ENCODE measurements around the gene TMEM43.

The TMEM43 gene

GRCh38 chr3:14125193-14126016 is 553 bp downstream of the TMEM43 start (continued):
- no peak for TF ChIP-seq ELK4 (IDR thresholded peaks at IDR 0.05; ENCODE audit: borderline replicate concordance, low read depth, low read length)
- TF ChIP-seq ZBTB17 (tag by site-specific recombination; IDR thresholded peaks at IDR 0.05): peak; percentile 98
- no peak for TF ChIP-seq ZNF214 (tag by site-specific recombination; IDR thresholded peaks at IDR 0.05; ENCODE audit: borderline replicate concordance)
- TF ChIP-seq ZNF335 (tag by site-specific recombination; conservative IDR thresholded peaks at IDR 0.05): peak; percentile 96
- TF ChIP-seq BCL6B (tag by site-specific recombination; IDR thresholded peaks at IDR 0.05): no peak
- TF ChIP-seq ZBTB8A (tag by site-specific recombination; IDR thresholded peaks at IDR 0.05): peak; percentile 90
- TF ChIP-seq ZNF221 (tag by site-specific recombination; IDR thresholded peaks at IDR 0.05; ENCODE audit: borderline replicate concordance): no peak
- TF ChIP-seq ZNF560 (tag by site-specific recombination; IDR thresholded peaks at IDR 0.05; ENCODE audit: borderline replicate concordance): no peak
- peak; percentile 54 for TF ChIP-seq KLF16 (tag by site-specific recombination; IDR thresholded peaks at IDR 0.05)
- peak; percentile 75 for TF ChIP-seq ZNF785 (tag by site-specific recombination; IDR thresholded peaks at IDR 0.05)
- no peak for TF ChIP-seq ZNF843 (tag by site-specific recombination; IDR thresholded peaks at IDR 0.05)
- no peak for TF ChIP-seq ZNF16 (tag by site-specific recombination; IDR thresholded peaks at IDR 0.05; ENCODE audit: low read depth)
- peak; percentile 89 for TF ChIP-seq SCRT2 (tag by site-specific recombination; IDR thresholded peaks at IDR 0.05)
- 0 out of 2 replicates have a peak, but pooled peaks have one; percentile 37 for TF ChIP-seq MYNN (tag by site-specific recombination; IDR thresholded peaks at IDR 0.05; ENCODE audit: borderline replicate concordance)
- TF ChIP-seq ZFP37 (tag by site-specific recombination; IDR thresholded peaks at IDR 0.05): no peak
- TF ChIP-seq ZNF239 (tag by site-specific recombination; IDR thresholded peaks at IDR 0.05): no peak
- TF ChIP-seq FEZF1 (tag by site-specific recombination; IDR thresholded peaks at IDR 0.05): 0 out of 2 replicates have a peak, but pooled peaks have one; percentile 8
- no peak for TF ChIP-seq ZBTB1 (tag by site-specific recombination; IDR thresholded peaks at IDR 0.05)
- TF ChIP-seq ZBTB49 (tag by site-specific recombination; IDR thresholded peaks at IDR 0.05; ENCODE audit: low read depth): no peak
- TF ChIP-seq TRIM28 (IDR thresholded peaks at IDR 0.05; ENCODE audit: borderline replicate concordance, low read length): no peak
- TF ChIP-seq ZNF324 (tag by site-specific recombination; IDR thresholded peaks at IDR 0.05): peak; percentile 6; the same call in 1 of the 2 replicates
- TF ChIP-seq KLF8 (tag by site-specific recombination; IDR thresholded peaks at IDR 0.05): peak; percentile 19
- TF ChIP-seq ZIC2 (tag by site-specific recombination; IDR thresholded peaks at IDR 0.05): no peak; the same call in 1 of the 2 replicates
- TF ChIP-seq GLI2 (tag by site-specific recombination; IDR thresholded peaks at IDR 0.05; ENCODE audit: borderline replicate concordance, low read depth): no peak
- TF ChIP-seq SETDB1 (IDR thresholded peaks at IDR 0.05; ENCODE audit: insufficient read length, low read length): no peak
- TF ChIP-seq BCL11A (tag by site-specific recombination; IDR thresholded peaks at IDR 0.05; ENCODE audit: low read depth): 0 out of 2 replicates have a peak, but pooled peaks have one; percentile 44
- TF ChIP-seq PATZ1 (tag by site-specific recombination; IDR thresholded peaks at IDR 0.05): peak; percentile 44
- TF ChIP-seq ZNF184 (tag by site-specific recombination; IDR thresholded peaks at IDR 0.05): 0 out of 2 replicates have a peak, but pooled peaks have one; percentile 29
- no peak for TF ChIP-seq ZNF133 (tag by site-specific recombination; IDR thresholded peaks at IDR 0.05)
- TF ChIP-seq ZNF10 (tag by site-specific recombination; IDR thresholded peaks at IDR 0.05): no peak
- peak; percentile 66 for TF ChIP-seq PRDM1 (tag by site-specific recombination; IDR thresholded peaks at IDR 0.05)
- peak; percentile 79 for TF ChIP-seq IKZF3 (tag by site-specific recombination; IDR thresholded peaks at IDR 0.05)
